Measurements from ENCODE around the gene ABCC8.

Gene ABCC8

GRCh38 chr11:17476317-17477083 lies at the start of gene ABCC8:
Gene ABCC8, minus strand, starts transcription at chr11:17476845. Its CDS starts 69 bp downstream, at chr11:17476776.
- DNase-seq (ENCODE audit: low read depth in 1 of 2, low spot score in 1 of 2): no peak

DNA sequence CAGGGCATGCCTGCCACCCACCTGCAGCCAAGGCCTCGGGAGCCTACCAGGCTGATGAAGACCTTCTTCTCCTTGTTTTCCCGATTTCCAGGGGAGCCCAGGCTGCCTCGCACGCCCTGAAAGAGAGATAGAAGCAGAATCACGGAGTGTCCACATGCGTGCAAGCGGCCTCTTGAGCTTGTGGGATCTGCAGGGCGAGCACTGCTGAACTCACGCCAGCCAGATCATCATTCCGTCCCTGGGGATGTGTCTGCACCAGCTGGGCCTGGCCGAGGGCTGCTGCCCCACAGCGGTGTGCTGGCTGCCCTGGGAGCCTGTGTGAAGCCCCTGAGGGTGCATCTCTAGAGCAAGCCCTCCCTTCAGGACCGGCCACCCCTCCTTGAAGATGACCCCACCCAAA lies 49.7 kb upstream of the ABCC8 start:
- DNase-seq (ENCODE audit: low read depth in 1 of 2, low spot score in 1 of 2): no peak

DNA sequence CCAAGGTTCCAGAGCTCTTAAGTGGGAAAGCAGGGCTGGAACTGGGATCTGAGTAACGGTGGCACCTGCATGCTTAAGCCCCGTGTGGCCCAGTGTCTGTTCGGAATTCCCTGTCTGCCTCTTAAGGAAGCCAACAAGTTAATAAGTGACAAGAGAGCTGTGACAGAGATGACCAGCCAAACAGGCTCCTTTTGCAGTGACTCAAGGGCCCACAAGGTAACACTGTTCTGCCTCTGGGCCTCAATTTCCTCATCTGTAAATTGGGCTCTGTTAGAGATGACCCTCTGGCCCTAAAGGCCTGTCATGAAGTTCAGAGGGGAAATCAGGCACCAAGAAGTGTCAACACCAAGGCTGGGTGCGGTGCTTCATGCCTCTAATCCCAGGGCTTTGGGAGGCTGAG lies 48.9 kb upstream of the ABCC8 start:
- no peak for DNase-seq (ENCODE audit: low read depth in 1 of 2, low spot score in 1 of 2)

GRCh38 chr11:17524221-17524620 lies 47.6 kb upstream of the ABCC8 start:
- DNase-seq (ENCODE audit: low read depth in 1 of 2, low spot score in 1 of 2): no peak

- DNase-seq (ENCODE audit: low read depth in 1 of 2, low spot score in 1 of 2): no peak
Measured at GRCh38 chr11:17522655-17523054, 46.0 kb upstream of the ABCC8 start.

DNA sequence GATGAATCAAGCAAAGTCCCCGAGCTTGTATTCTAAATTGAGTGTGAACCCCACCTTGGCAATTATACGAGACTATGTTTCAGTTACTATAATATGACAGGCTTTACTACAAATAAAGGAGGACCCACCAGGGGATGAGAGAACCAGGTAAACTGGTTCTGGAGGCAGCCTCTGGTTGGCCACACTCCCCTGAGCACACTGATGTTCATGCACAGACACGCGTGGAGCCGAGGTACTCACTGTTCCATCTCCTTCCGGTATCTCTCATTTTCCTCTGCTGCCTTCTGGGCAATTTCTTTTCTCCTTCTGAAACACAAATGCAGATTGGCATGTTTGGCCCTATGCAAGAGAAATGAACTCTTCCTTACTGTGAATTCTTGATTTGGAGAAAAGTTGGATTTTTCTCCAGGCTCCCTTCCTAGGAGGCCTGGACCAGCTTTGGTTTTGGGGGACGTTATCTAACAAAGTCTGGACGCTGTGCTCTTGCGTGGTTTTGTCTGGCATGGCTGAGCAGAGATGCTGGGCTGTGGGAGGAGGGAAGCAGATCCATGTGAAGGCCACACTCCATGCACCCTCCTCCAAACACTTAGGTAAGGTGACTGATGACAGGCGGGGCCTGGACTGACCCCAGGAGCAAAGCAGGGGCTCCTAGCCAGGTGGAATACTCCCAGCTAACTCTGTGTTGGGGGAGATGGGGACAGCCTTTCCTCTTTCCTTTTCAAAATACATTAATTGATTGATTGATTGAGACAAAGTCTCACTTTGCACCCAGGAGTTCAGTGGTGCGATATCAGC lies 44.7 kb upstream of the ABCC8 start:
- no peak for DNase-seq (ENCODE audit: low read depth in 1 of 2, low spot score in 1 of 2)

DNA sequence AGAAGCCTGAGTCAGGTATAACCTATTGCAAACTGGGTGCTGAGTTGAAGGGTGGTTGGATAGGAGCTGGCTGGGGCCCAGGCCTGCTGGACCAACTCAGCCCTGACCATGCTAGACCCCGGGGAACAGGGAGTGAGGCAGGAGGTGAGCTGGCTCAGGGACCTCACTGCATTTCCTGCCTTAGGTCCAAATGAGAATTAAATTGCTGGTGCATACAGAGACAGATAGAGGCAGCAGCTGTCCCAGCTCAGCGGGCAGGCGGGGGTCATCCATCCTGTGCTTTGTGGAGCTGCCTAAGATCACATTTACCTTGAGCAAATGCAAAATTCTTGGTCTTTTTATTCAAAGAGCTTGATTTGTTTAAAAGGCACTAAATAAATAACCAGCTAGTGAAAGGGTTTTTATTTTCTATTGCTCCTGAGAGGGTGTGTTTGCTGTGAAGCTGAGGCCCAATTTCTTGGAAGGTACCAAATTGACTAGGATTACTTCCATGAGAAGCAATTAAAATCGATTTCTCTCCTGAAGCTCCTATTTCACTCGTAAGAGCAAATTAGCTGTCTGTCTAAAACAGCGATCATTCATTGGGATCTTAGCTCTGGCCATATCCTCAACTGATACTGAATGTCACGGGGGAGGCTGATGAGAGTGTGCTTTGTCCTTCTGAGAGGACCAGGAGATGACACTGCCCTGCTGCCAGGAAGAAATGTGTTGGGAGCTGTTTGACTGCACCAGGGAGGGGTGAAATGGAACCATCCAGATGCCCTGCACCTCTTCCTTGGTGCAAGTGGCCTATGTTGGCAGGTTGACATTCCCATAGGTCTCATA lies 42.6 kb upstream of the ABCC8 start:
- DNase-seq (ENCODE audit: low read depth in 1 of 2, low spot score in 1 of 2): no peak

DNA sequence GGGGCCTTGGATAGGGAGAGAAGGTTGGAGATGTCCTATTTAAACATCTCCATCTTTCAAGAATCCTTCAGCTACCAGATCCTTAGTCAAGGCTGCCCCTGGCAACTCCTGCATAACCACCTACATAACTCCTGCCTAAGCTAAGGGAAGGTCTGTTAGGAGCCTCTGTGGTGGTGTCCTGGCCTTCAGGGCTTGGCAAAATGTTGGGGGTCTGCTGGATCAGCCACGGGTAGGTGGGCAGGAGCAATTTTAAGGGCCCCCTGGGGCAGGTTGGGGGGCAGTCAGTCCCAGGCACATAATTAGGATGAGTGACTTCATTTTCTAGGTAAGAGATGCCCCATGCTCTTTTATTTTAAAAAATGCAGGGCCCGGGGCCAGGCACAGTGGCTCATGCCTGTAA lies 41.7 kb upstream of the ABCC8 start:
- DNase-seq (ENCODE audit: low read depth in 1 of 2, low spot score in 1 of 2): no peak

DNA sequence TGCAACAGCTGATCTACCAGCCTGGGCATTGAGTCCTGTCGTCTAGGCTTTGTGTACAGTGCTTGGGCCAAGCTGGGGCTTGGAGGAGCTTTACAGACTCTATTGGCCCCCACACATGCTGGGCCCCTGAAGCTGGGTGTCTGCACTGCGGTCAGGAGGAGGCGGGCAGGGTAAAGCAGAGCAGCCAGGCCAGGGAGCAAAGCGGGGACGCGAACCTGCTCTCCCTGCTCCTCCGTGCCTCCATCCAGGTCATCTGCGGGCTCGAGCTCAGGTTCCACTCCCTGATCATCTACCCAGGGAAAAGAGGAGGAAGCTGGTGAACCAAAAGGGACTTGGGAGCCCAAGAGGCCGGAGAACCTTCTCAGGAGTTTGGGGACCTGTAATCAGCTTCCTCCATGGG lies 40.5 kb upstream of the ABCC8 start:
- DNase-seq (ENCODE audit: low read depth in 1 of 2, low spot score in 1 of 2): no peak

DNA sequence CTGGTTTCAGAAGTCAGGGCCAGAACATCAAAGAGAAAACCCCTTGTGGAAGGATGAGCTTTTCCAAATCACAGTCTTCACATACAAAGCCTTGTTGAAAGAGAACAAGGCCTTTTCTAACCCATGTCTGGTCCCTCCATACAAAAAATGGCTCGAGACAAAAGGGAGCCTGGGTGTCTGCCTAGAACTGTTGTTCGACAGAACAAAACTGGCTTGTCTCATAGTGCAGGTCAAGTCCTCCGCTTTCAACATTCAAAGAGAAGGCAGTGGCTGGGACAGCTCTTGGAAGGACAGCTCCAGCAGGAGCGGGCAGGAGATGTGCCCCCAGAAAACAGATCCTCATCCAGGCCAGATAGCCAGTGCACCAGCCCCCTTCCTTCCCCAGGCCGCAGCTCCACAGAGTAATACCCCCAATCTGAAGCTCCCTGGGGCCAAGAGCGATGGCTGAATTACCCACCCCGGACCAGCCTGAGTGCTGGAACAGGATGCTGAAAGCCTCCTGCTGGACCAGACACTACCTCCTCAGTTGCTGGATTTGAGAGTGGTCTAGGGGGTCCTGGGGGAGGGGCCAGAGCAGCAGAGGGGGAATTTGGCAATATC lies 40.0 kb upstream of the ABCC8 start:
- DNase-seq (ENCODE audit: low read depth in 1 of 2, low spot score in 1 of 2): no peak

GRCh38 chr11:17515443-17516176 lies 39.0 kb upstream of the ABCC8 start:
- DNase-seq (ENCODE audit: low read depth in 1 of 2, low spot score in 1 of 2): no peak

GRCh38 chr11:17514476-17514875 lies 37.8 kb upstream of the ABCC8 start:
- no peak for DNase-seq (ENCODE audit: low read depth in 1 of 2, low spot score in 1 of 2)

DNA sequence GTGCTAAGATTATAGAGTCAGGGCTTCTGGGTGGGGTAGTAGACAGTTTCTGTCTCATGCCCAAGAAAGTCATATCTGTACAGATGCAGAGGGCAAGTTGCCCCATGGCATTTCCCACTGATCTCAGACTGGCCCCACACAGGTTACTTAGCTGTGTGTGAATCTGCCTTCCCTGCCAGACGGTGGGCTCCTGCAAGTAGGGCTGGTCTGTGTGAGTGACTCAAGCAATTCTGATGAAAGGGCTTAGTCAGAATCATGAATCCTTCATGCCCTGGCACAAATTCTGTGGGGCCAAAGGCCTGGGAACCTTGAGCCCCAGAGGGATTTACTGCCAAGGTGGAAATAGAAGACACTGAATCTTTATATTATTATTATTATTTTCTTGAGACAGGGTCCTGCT lies 37.2 kb upstream of the ABCC8 start:
- DNase-seq (ENCODE audit: low read depth in 1 of 2, low spot score in 1 of 2): no peak

- no peak for DNase-seq (ENCODE audit: low read depth in 1 of 2, low spot score in 1 of 2)
Measured at GRCh38 chr11:17512101-17512500, 35.5 kb upstream of the ABCC8 start.

- no peak for DNase-seq (ENCODE audit: low read depth in 1 of 2, low spot score in 1 of 2)
Measured at GRCh38 chr11:17511571-17511970, 34.9 kb upstream of the ABCC8 start.

GRCh38 chr11:17510507-17511206 lies 34.0 kb upstream of the ABCC8 start:
- DNase-seq (ENCODE audit: low read depth in 1 of 2, low spot score in 1 of 2): no peak

GRCh38 chr11:17508791-17509190 lies 32.1 kb upstream of the ABCC8 start:
- DNase-seq (ENCODE audit: low read depth in 1 of 2, low spot score in 1 of 2): no peak

DNA sequence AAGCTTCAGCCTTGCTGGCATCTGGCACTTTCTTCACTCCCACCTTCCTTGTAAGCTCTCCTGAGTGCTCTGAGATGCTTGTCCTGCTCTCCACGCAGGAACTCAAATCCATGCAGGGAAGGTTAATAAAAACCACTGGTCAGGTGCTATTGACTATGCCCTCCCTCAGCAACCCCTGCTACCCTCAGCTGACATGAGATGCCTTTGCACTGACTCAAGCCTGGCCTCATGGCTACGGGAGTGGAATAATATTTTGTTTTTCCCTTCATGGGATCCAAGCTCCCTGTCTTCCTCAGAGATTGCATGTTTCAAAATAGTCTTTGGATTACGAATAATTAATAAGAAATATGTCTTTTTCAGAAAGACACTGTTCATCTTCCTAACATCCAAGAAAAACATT lies 31.7 kb upstream of the ABCC8 start:
- no peak for DNase-seq (ENCODE audit: low read depth in 1 of 2, low spot score in 1 of 2)

DNA sequence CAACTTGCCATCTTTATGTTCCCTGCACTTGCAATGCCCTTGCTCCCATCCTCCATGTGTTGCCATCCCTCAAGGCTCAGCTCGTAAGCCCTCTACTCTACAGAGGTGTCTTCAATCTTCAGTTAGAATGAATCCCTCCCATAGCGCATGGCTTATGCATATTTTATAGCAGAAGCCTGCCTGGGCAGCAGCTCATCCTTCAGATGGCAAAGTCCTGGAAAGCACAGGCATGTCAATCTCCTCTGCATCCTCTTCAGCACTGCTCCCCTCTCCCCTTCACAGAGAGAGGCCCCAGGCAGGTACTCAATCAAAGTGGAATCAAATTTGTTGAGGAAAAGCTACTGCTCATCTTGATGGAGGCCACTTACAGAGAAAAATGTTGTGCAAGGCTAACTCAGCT lies 31.1 kb upstream of the ABCC8 start:
- DNase-seq (ENCODE audit: low read depth in 1 of 2, low spot score in 1 of 2): no peak

DNA sequence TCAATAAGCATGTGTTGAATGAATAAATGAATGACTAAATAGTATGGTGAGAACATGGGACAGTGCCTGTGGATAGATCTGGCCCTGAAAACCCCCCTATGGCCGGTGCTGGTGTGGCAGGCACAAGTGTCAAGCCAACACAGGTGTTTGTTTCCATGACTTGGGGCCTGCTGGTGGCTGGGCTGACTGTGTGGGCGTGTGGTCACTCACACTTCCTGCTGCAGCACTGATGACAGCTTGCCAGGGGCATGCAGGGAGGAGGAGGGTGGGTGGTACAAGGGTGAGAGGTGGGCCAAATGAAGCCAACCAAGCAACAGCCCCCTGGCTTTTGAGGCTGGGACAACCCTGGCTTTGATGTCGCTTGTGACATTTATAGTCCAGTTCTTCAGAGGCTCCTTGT lies 30.3 kb upstream of the ABCC8 start:
- no peak for DNase-seq (ENCODE audit: low read depth in 1 of 2, low spot score in 1 of 2)
